ENCODE measurements around the gene SUMO4. TPM values are rescaled to one million over a fixed set of nuclear protein-coding genes. Genes with fewer than 3 reads are reported as not detected.
A peak's percentile ranks its signal among the peaks of the same experiment; 100 is the strongest.

SUMO4 gene
- total RNA-seq, 1 donor from 2014 or later, result 17.3 TPM

DNA sequence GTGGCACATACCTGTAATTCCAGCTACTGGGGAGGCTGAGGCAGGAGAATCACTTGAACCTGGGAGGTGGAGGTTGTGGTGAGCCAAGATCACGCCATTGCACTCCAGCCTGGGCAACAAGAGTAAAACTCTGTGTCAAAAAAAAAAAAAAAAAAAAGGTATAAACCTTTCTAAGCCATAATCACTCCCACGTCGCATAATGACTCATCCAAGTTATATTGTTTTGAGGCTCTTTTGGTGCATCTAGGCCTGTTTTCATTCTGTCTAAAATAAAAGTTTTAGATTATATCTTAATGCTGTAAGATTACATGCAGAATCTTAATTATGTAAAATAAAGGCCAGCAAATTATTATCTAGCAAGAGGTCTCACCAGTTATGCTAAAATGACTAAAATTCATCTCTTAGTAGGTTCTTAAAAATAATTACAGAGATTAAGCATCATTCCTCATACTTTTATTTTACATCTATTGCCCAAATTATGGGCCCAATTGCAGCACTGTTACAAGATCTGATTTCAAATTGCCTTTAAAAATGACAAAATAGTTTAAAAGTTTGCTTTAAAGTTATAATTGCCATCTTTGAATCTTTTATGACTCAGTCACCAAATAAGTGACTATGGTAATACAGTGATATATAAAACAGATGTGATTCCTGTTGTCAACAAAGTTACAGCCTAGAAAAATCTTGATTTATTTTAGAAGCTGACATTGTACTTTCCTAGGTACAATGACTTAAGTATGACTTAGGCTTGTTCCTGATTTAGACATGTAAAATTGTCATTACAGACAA is 10.4 kb upstream of the SUMO4 start:
- DNase-seq (ENCODE audit: low spot score), result no peak

DNA sequence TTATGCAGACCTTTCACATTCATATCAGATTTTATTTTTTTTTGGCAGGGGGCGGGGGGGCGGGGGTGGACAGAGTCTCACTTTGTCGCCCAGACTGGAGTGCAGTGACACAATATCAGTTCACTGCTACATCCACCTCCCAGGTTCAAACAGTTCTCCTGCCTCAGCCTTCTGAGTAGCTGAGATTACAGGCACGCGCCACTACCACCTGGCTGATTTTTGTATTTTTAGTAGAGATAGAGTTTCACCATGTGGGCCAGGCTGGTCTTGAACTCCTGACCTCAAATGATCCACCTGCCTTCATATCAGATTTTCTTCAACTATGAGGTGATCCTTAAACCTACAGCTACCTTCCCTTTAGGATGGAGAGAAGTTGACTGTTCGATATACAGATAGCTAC is 8.0 kb upstream of the SUMO4 start:
- no peak for DNase-seq (ENCODE audit: low spot score)

DNA sequence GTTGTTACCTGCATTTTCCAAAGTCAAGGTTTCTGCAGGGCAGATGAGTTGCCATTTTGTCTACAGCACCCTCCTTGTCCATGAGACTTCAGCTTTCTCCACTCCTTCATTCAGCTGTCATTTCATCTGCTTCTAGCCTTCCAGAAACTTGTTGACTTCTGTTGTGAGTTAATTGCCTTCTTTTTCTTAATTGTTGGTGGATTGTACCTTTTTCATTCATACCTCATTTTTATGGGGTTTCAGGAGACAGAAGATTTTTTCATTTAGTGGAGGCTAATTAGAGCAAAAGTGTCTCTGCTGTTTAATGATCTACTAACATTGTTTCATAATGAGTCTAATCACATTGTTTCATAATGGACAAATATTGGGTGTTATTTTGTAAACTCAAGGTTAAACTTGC is 7.5 kb upstream of the SUMO4 start:
- DNase-seq (ENCODE audit: low spot score), result no peak

DNA sequence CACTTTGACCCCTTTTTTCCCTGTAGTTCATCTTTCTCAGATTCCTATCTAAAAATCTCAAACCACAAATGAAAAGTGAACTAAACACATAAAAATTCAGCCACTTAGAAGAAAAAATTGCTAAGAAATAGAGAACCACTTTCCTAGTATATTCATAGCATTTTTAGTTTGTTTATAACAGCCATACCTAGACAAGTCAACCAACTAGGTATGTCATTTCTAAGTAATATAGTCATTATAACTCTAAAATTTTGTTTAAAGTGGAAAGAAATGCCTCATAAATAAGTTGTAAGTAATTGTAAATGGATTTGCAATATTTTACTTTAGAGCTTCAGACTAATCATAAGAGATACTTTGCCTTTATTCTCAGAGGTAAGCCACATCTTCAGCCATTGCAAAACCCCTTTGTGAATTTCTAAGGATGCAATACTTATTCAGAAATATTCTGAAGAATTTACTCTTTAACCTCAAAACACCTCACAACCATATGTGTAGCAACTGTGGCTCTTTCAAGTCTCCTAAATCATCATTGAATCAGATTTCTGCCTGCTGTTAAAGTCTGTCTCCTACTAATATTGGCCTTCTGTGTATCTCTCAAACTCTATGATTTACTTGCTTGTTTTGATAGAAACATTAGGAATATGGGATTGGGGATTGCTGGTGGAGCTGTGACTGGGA is 6.9 kb upstream of the SUMO4 start:
- no peak for DNase-seq (ENCODE audit: low spot score)

DNA sequence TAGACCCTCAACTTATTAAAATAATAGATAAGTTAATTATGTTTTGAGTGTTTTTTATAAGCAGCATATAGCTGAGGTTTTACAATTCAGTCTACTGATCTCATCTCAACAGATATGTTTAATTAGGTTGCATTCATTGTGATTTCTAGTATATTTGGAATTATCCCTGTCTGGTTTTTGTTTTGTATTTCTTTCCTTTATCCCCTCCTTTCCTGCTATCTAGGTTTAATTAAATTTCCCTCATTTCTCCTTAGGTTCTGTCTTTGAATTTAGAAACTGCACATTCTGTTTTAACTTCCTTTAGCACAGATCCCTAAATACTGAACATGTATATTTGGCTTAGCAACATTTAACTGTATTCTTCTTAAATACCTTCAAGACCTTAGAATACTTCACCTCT is 4.9 kb upstream of the SUMO4 start:
- no peak for DNase-seq (ENCODE audit: low spot score)

DNA sequence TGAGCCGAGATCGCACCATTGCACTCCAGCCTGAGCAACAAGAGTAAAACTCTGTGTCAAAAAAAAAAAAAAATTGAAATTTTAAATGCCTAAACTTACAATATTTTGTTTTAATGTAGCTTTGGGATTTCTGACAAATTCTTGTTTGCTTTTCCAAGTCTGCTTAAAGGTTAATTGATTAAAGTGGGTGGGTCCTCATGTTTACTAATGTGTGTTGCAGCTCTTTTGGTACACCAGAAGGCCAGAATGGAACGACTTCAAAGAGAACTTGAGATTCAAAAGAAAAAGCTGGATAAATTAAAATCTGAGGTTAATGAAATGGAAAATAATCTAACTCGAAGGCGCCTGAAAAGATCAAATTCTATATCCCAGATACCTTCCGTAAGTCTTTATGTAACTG is 2.7 kb upstream of the SUMO4 start:
- no peak for DNase-seq (ENCODE audit: low spot score)

DNA sequence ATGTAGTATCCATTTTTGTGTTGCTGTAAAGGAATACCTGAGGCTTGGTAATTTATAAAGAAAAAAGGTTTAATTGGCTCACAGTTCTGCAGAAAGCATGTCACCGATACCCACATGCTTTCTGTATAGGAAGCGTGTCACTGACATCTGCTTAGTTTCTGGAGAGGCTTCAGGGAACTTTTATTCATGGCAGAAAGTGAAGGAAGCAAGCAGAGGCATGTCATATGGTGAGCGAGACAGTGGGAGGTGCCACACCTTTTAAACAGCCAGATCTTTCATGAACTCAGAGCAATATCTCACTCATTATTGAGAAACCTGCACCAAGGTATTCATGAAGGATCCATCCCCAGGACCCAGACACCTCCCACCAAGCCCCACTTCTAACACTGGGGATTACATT is 3.5 kb downstream of the SUMO4 start:
- DNase-seq (ENCODE audit: low spot score), result no peak

DNA sequence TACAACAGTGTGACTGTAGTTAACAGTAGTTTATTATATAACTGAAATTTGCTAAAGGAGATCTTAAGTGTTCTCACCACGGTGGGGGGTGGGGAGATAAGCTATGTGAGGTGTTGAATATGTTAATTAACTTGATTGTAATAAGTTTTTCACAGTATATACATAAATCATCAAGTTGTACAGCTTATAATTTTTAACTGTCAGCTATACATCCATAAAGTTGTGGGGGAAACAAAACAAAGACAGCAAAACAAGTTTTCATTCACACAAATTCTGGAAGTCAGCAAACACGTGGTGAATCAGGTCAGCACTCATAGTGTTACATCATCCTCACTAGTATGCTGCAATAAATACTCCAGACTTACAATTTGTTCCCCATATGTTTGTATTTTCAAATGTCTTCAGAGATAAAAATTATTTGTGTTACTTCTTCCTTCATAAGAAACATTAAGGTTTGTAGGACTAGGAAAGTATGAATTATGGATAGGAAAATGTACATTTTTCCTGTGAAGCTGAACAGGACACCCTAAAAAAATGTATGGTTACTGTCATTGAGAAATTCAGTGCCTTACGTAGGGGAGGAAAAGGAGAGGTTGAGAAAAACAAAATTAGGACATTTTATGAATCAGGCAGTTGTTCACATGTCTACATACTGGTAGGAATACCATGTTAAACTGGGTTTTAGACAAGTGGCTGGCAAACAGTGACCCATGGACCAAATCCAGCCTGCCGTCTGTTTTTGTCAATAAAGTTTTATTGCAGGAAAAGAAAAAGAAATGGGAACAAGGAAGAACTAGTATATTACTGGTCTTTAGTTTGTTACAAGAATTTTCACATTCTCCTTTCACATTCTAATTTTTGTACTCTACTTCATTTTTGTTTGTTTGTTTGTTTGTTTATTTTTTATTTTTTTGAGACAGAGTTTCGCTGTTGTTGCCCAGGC is 6.0 kb downstream of the SUMO4 start:
- DNase-seq (ENCODE audit: low spot score), result peak; percentile 6

DNA sequence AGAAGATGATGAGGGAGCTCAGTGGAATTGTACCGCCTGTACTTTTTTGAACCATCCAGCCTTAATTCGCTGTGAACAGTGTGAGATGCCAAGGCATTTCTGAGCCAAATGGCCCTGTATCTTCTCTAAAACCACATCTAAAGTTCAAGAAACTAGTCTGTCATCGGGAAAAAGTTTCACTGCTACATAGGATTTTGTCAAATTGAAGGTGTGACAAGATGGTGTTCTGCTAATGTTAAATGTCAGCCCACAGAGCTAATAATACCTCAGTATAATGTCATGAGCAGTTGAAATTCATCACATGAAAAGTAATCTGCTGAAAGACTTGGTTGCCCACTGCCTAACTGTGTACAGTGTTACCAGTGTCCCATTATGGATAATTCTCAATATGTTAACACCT is 9.6 kb downstream of the SUMO4 start:
- no peak for DNase-seq (ENCODE audit: low spot score)

DNA sequence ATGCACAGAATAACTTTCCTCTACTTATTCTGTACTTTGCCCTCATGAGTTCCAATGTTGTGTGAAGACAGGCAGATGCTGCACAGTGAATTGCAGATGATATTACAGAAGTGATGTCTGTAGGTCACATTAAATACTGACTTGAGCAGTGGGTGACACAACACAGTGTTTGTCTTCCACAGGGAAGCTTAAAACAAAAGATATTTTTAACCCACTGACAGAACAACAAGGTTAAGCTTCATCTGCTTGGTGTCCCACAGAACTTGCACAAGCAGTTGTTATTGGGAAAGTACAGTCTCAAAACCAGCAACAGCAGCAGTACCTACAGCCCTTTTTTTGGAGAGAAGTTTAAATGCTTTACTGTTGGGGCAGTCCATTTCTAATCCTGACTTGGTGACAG is 10.5 kb downstream of the SUMO4 start:
- no peak for DNase-seq (ENCODE audit: low spot score)

DNA sequence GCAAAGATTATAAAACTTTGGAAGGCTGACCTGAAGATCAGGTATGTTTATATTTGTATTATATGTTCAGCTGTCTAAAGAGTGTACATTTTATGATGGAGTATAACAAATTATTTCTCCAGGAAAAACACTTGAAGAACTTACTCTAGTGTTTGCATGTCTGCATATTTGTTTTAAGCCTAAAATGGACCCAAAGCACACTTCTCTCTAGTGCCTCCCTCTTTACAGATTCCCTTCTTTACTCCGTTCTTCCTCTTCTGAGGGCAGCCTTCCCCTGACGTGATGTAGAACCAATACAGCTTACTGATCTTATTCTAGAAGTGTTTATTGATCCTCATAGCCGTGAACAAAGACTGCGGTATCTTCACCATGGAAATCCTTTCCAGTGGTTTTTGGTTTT is 13.9 kb downstream of the SUMO4 start:
- DNase-seq (ENCODE audit: low spot score), result no peak

DNA sequence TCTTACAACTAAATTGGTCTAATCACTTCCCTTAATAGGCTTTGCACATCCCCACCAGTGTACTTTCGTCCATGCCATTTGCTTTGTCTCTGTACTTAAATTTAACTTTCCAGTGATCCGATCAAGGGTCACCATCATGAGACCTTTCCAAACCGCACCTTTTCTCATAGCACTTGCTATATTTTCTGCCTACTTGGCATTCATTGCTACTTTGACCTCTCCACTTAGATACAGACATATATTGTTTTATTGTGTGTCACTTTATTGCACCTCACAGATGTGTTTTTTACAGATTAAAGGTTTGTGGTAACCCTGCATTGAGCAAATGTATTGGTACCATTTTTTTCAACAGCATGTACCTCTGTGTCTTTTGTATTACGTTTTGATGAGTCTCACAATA is 14.8 kb downstream of the SUMO4 start:
- DNase-seq (ENCODE audit: low spot score), result no peak

DNA sequence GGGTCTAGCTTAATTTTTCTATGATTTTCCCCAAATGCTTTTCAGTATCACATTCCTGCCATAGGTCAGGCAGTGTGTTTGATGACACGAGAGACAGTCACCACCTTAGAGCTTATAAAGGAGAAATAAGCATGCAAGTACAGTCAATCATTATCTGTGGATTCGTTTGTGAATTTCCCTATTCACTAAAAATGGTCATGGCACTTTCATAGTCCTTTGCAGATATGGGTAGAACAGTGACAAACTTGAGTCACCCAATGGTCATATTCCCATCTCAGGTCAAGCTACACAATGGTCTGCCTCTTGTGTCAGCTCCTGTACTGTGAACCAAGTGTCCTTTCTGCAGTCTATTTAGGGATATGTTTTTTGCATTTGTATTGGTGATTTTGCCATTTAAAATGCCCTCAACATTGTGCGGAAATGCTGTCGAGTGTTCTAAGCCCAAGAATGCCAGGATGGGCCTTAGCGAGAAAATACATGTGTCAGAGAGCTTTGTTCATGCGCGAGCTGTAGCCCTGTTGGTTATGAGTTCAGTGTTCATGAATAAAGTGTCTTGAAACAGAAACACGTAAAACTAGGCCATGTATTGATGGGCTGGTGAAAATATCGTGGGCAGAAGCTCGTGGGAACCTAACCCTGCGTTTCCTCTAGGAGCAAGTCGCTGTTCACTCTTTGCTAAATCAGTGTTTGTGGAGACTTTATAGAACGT is 19.8 kb downstream of the SUMO4 start:
- no peak for DNase-seq (ENCODE audit: low spot score)

DNA sequence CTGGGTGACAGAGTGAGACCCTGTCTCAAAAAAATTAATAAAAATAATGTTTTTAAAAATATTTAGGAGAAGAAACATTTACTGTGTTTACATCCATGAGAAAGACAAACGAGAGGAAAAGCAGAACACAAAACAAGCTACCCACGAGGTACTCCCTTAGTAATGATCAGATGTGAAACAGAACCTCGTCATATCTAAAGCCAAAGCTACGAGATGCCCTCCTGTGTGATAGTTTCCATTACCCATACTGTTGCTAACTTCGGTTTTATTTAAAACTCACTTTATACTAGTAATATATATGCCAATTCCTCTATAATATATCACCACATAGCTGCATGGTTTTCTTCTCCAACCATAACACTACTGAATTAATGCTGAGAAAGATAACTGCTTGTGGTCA is 21.1 kb downstream of the SUMO4 start:
- no peak for DNase-seq (ENCODE audit: low spot score)

DNA sequence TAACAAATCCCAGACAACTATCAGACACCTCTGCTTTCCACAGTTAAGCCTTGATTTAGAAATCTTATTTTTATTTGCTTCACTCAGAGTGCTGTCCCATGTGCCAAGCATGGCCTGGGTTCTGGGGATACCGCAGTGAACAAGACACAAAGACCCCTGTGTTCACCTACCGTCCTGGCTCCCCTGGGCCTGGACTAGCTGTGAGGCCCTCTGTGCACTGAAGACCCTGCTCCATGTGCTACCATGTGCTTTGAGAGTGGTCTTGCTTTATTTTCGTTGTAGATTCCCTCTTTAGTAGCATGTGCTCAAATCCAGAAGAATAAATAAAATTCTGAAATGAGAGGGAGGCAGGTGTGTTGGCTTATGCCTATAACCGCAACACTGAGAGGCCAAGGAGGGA is 22.5 kb downstream of the SUMO4 start:
- no peak for DNase-seq (ENCODE audit: low spot score)

DNA sequence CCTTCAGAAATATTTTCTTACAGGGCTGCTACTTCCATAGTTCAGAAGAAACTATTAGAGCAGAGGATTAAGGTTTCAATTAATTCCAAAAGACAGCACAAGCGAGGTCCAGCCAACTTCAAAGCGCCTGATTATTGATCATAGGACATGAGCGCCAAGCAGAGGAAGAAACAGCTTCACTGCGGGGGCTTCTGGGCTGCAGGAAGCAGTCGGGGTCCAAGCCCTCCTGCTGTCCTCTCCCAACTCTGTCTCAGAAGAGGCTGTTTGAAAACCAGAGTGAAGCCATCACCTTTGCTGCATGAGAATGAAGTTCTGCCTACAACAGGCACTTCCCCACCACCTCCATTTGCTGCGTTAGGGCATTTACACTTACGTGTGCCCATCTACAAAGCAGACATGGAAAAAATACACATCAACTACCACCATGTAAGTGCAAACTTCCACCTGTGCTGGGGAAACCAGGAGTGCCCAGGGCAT is 23.9 kb downstream of the SUMO4 start:
- no peak for DNase-seq (ENCODE audit: low spot score)

DNA sequence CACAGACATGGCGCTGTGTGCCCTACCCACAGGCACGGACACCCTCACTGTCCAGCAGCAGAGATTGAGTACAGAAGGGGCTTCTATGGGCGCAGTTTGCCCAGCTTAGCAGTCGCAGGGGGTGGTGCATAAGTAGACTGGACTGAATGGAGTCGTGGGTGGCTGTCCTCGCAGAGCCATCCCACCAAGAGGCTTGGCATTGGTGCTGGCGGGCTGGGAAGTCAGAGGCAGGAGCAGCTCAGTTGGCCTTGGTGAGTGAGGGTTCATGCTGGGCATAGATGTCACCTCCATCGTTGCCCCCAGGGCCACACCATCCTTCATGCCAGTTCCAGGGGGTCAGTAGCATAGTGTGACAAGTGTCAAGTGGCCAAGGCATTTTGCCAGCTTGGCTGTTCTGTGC is 25.2 kb downstream of the SUMO4 start:
- no peak for DNase-seq (ENCODE audit: low spot score)

DNA sequence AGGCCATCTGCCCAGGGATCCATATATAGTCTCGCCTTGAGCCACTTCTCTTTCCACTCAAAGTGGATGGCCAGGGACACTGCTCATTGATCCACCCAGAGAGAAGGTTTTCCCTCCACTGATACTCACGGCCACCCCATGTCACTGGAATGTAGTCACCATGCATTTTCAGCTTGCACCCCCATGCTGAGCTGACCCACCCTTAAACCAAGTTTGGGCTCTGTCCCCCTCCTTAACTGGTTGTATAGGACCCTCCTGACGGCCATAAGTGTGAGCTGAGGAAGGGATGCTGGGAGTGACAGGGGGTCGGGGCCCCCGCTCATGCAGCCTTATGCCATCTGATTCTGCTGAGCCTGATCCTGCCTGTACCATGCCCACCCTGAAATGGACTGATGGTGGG is 25.7 kb downstream of the SUMO4 start:
- no peak for DNase-seq (ENCODE audit: low spot score)

DNA sequence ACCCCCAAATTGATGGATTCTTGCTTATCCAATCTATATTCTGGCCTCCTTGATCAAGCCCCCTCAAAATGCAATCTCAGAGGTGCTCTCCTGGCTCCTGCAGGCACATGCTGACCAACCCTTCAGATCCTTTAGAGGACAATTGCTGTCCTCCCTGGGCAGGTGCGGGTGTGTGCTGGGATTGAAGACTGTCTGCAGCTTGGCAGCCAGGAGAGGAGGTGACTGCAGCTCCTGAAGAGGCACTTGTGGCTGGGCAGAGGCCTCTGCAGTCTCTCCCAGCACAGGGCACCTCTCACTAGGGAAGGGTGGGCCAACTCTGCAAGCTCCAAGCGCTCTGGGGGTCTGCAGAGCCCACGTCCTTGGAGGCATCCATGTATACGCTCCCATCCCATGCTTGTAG is 28.5 kb downstream of the SUMO4 start:
- no peak for DNase-seq (ENCODE audit: low spot score)

DNA sequence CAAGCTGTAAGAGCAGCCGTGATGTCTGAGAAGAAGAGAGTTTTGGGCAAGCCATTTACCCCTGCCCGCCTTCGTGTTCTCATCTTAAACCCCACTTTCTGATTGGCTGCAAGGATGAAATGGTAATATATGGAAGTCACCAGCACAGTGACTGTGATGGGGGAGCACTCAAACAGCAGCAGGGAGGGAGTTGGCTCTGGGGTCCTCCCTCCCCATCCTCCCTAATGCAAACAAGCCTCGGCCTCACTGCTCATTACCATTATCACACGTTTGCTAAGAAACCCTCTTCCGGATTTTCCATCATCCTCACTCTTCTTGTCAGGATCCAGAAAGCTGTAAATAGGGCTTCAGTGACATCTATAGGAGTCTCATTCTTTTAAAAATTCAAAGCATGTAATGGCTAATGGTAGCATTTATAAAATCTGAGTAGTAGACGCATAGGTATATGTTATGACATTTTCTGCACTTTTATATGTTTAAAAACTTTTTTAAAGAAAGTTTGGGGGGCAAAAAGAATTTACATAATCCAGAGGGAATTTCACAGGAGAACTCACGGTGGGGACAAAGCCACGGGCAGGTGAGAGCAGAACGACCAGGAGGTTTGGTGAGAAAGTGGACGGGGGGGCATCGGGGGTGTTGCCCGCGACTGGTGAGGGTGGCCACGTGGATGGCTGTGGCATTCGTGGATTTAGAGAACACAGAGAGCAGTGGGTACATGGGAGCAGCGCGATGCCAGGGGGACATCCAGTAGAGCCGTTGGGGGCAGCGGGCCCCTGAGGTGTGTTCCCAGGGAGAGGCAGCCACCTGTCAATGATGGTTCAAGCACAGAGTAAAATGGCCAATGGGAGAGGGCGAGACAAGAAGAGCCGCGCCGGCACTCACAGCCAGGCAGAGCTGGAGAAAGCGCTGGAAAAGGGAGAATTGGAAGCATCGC is 29.6 kb downstream of the SUMO4 start:
- no peak for DNase-seq (ENCODE audit: low spot score)
